Gastroesophageal sphincter (tissue), 3 donors: Measurements from ENCODE around the gene ZHX3.

Source experiments
- EP300 ChIP-seq: sonication (generic); formaldehyde crosslinking; IDR thresholded peaks from one replicate; pipeline ENCODE4 v1.6.1; 2017; ENCODE audit warnings: antibody characterized with exemption, mild to moderate bottlenecking
- POLR2A ChIP-seq, 2 donors: fragments of 450-650 bp; IDR thresholded peaks; one replicate each; pipeline ENCODE4 v1.6.1; 2017; ENCODE audit warnings: antibody characterized with exemption in 2 of 2, mild to moderate bottlenecking in 2 of 2, moderate library complexity in 1 of 2
- POLR2AphosphoS5 ChIP-seq: sonication (generic); formaldehyde crosslinking; IDR thresholded peaks from one replicate; pipeline ENCODE4 v1.6.1; 2017; ENCODE audit warnings: antibody characterized with exemption
- TF ChIP-seq, protein P1 (sequence below), 4 experiments: fragments of 200-600 bp in 2 of 4; fragments of 450-650 bp in 2 of 4; sonication (generic) in 1 of 4; IDR thresholded peaks; one replicate each; pipeline ENCODE4 v1.5.1; 2017 to 2019; ENCODE audit warnings: antibody characterized with exemption in 4 of 4, mild to moderate bottlenecking in 2 of 4, moderate library complexity in 2 of 4

DNA sequence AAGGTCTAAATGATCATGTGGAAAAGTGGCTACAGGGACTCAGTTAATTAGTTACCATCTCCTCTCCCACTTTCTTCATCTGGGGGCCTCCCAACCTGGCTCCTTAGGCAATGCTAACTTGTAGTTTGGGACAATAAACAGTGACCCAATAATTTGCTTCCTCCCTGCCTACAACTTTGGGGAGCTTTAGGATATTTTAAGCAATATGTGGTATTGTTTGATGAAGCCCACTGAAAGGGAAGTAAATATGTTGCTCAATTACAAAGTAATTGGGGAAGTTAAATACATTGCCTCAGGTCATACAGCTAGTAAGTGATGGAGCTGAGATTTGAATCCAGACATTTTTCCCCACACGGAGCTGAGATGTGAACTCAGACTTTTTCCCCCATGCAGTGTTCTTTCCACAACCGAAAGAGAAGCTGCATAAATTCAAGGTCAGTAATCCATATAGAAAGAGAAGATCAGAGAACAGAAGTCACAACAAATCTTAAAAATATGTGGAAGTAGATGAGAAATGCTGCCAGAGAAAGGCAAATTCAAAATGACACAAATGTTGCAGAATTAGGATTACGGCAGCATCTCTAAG is 26.6 kb downstream of the ZHX3 start:
- TF ChIP-seq, protein P1, sequence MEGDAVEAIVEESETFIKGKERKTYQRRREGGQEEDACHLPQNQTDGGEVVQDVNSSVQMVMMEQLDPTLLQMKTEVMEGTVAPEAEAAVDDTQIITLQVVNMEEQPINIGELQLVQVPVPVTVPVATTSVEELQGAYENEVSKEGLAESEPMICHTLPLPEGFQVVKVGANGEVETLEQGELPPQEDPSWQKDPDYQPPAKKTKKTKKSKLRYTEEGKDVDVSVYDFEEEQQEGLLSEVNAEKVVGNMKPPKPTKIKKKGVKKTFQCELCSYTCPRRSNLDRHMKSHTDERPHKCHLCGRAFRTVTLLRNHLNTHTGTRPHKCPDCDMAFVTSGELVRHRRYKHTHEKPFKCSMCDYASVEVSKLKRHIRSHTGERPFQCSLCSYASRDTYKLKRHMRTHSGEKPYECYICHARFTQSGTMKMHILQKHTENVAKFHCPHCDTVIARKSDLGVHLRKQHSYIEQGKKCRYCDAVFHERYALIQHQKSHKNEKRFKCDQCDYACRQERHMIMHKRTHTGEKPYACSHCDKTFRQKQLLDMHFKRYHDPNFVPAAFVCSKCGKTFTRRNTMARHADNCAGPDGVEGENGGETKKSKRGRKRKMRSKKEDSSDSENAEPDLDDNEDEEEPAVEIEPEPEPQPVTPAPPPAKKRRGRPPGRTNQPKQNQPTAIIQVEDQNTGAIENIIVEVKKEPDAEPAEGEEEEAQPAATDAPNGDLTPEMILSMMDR (IDR thresholded peaks at IDR 0.05): no peak
- TF ChIP-seq POLR2AphosphoS5 (no peak), POLR2A (IDR thresholded peaks at IDR 0.05) (no peak), EP300 (no peak)
